Astrocyte (in vitro differentiated cells and primary cell): ENCODE results near the gene PPP2R5E. TPM values are rescaled to one million over a fixed set of nuclear protein-coding genes. Genes with fewer than 3 reads are reported as not detected.
A peak's percentile ranks its signal among the peaks of the same experiment; 100 is the strongest.

Experiments used
- DNase-seq: peaks from one replicate; pipeline ENCODE4 v3.0.0-alpha.2; 2010; ENCODE audit warnings: low read depth
- FAIRE-seq: peaks from 2 replicates; lab custom pipeline; 2011; peaks lifted over from hg19 to GRCh38; lab: Jason Lieb, UNC
- H2AFZ ChIP-seq: 2 replicates; pipeline ENCODE4 v1.6.0; 2012; ENCODE audit warnings: low read depth, low read length, inconsistent platforms
- H3K27ac ChIP-seq: 2 replicates; pipeline ENCODE4 v1.5.1; 2011; ENCODE audit warnings: low read depth, low read length, inconsistent platforms
- H3K27me3 ChIP-seq: 2 replicates; pipeline ENCODE4 v1.6.0; 2011; ENCODE audit warnings: low read length, inconsistent platforms; ENCODE audit not compliant: insufficient read depth
- H3K36me3 ChIP-seq: 2 replicates; pipeline ENCODE4 v1.5.1; 2011; ENCODE audit warnings: low read length, inconsistent platforms; ENCODE audit not compliant: insufficient read depth
- H3K4me1 ChIP-seq: 2 replicates; pipeline ENCODE4 v1.5.1; 2011; ENCODE audit warnings: low read length, inconsistent platforms; ENCODE audit not compliant: insufficient read depth
- H3K4me2 ChIP-seq: 2 replicates; pipeline ENCODE4 v1.6.0; 2012; ENCODE audit warnings: low read length, inconsistent platforms
- H3K4me3 ChIP-seq: 2 replicates; pipeline ENCODE4 v1.5.1; 2011; ENCODE audit warnings: low read depth, mild to moderate bottlenecking, low read length, inconsistent platforms; ENCODE audit not compliant: insufficient read depth
- H3K79me2 ChIP-seq: 2 replicates; pipeline ENCODE4 v1.6.0; 2012; ENCODE audit warnings: mild to moderate bottlenecking, low read length, inconsistent platforms; ENCODE audit not compliant: insufficient read depth
- H3K9ac ChIP-seq: 2 replicates; pipeline ENCODE4 v1.6.0; 2012; ENCODE audit warnings: mild to moderate bottlenecking, low read length, inconsistent platforms
- H3K9me3 ChIP-seq: 2 replicates; pipeline ENCODE4 v1.5.1; 2012; ENCODE audit warnings: low read depth, mild to moderate bottlenecking, low read length, inconsistent platforms; ENCODE audit not compliant: insufficient read depth
- H4K20me1 ChIP-seq: 2 replicates; pipeline ENCODE4 v1.6.0; 2012; ENCODE audit warnings: low read length, inconsistent platforms; ENCODE audit not compliant: insufficient read depth
- H3K27ac Mint-ChIP-seq: one replicate; pipeline ENCODE4 v1.8.0; 2021; ENCODE audit warnings: mild to moderate bottlenecking, mixed read lengths; ENCODE audit not compliant: unreplicated experiment
- H3K27me3 Mint-ChIP-seq: one replicate; pipeline ENCODE4 v1.8.0; 2021; ENCODE audit warnings: low read depth, mixed read lengths; ENCODE audit not compliant: unreplicated experiment
- H3K36me3 Mint-ChIP-seq: one replicate; pipeline ENCODE4 v1.8.0; 2021; ENCODE audit warnings: low read depth, mixed read lengths; ENCODE audit not compliant: unreplicated experiment
- H3K4me1 Mint-ChIP-seq: one replicate; pipeline ENCODE4 v1.8.0; 2021; ENCODE audit warnings: low read depth, mixed read lengths; ENCODE audit not compliant: unreplicated experiment
- H3K4me3 Mint-ChIP-seq: one replicate; pipeline ENCODE4 v1.8.0; 2021; ENCODE audit warnings: mild to moderate bottlenecking, moderate library complexity, mixed read lengths; ENCODE audit not compliant: unreplicated experiment
- H3K9me3 Mint-ChIP-seq: one replicate; pipeline ENCODE4 v1.8.0; 2021; ENCODE audit warnings: mild to moderate bottlenecking, mixed read lengths; ENCODE audit not compliant: unreplicated experiment
- CTCF ChIP-seq: IDR thresholded peaks from 2 replicates; pipeline ENCODE4 v1.5.1; 2011; ENCODE audit warnings: low read depth, mild to moderate bottlenecking, inconsistent platforms, low read length, moderate library complexity; ENCODE audit not compliant: insufficient read depth
- EZH2 ChIP-seq: IDR thresholded peaks from 2 replicates; pipeline ENCODE4 v1.6.1; 2012; ENCODE audit warnings: mild to moderate bottlenecking, low read length, inconsistent platforms; ENCODE audit not compliant: insufficient read depth
- total RNA-seq: library from RNA; stranded (reverse); gene quantifications from 2 replicates; pipeline ENCODE4 v1.2.1, GENCODE V29; 2021

The PPP2R5E gene
- total RNA-seq, 1 donor from 2014 or later = 69.3 TPM

- Mint-ChIP-seq H3K36me3 (no peaks in the 10 kb centered on the region), H3K9me3 (no peaks in the 10 kb centered on the region), H3K4me3 (no peak overlapping the region), H3K27ac (peak overlapping the region; percentile 58), H3K27me3 (no peaks in the 10 kb centered on the region), H3K4me1 (peaks cover 8% of the 10 kb centered on the region)
- H3K4me2 ChIP-seq = no peak overlapping the region
- H3K9ac ChIP-seq = no peak overlapping the region
- H2AFZ ChIP-seq = no peak overlapping the region
- H3K27me3 ChIP-seq = no peaks in the 10 kb centered on the region
- DNase-seq = peak; percentile 25
- no peaks in the 10 kb centered on the region for H3K9me3 ChIP-seq
- H3K79me2 ChIP-seq = no peaks in the 10 kb centered on the region
- no peak overlapping the region for H3K27ac ChIP-seq
- TF ChIP-seq CTCF = no peak
- TF ChIP-seq EZH2 = no peak
- no peak overlapping the region for H3K4me3 ChIP-seq
- no peak for FAIRE-seq
- H3K36me3 ChIP-seq = no peaks in the 10 kb centered on the region
- no peaks in the 10 kb centered on the region for H3K4me1 ChIP-seq
- H4K20me1 ChIP-seq = no peaks in the 10 kb centered on the region
These were observed 21.1 kb upstream of the PPP2R5E start for GRCh38 chr14:63564318-63564717.

- no peaks in the 10 kb centered on the region for H3K27me3 ChIP-seq
- Mint-ChIP-seq H3K27ac (no peak overlapping the region), H3K27me3 (no peaks in the 10 kb centered on the region), H3K4me1 (peaks cover 8% of the 10 kb centered on the region), H3K36me3 (no peaks in the 10 kb centered on the region), H3K4me3 (no peak overlapping the region), H3K9me3 (no peaks in the 10 kb centered on the region)
- H3K4me2 ChIP-seq = no peak overlapping the region
- TF ChIP-seq EZH2 = no peak
- no peak for TF ChIP-seq CTCF
- no peaks in the 10 kb centered on the region for H3K36me3 ChIP-seq
- H3K27ac ChIP-seq = no peak overlapping the region
- FAIRE-seq (no peak), DNase-seq (peak; percentile 49)
- no peaks in the 10 kb centered on the region for H3K79me2 ChIP-seq
- no peaks in the 10 kb centered on the region for H3K9me3 ChIP-seq
- no peaks in the 10 kb centered on the region for H3K4me1 ChIP-seq
- H3K9ac ChIP-seq = no peak overlapping the region
- no peak overlapping the region for H3K4me3 ChIP-seq
- H2AFZ ChIP-seq = no peak overlapping the region
- no peaks in the 10 kb centered on the region for H4K20me1 ChIP-seq
These were observed 20.3 kb upstream of the PPP2R5E start for GRCh38 chr14:63563370-63564026.

GRCh38 chr14:63562405-63562804 lies 19.2 kb upstream of the PPP2R5E start:
- no peaks in the 10 kb centered on the region for H3K9me3 Mint-ChIP-seq
- no peak overlapping the region for H3K4me3 Mint-ChIP-seq
- Histone ChIP-seq H3K27ac (no peak overlapping the region), H2AFZ (no peak overlapping the region), H3K4me3 (no peak overlapping the region), H3K27me3 (no peaks in the 10 kb centered on the region), H3K4me2 (no peak overlapping the region), H3K9ac (no peak overlapping the region), H3K79me2 (no peaks in the 10 kb centered on the region), H3K9me3 (no peaks in the 10 kb centered on the region), H3K4me1 (no peaks in the 10 kb centered on the region), H4K20me1 (no peaks in the 10 kb centered on the region), H3K36me3 (no peaks in the 10 kb centered on the region)
- FAIRE-seq (no peak), DNase-seq (no peak)
- H3K4me1 Mint-ChIP-seq = peaks cover 8% of the 10 kb centered on the region
- H3K27ac Mint-ChIP-seq = no peak overlapping the region
- no peak for TF ChIP-seq EZH2
- no peak for TF ChIP-seq CTCF
- H3K27me3 Mint-ChIP-seq = no peaks in the 10 kb centered on the region
- H3K36me3 Mint-ChIP-seq = no peaks in the 10 kb centered on the region
